GM19328 (cell line): ENCODE data around the gene FLAD1.
"Not testable (repeated sequence)": the region's sequence is repeated elsewhere in the genome, so short reads cannot be mapped to it uniquely, and the experiment has no call there.

Experiments
- ATAC-seq: cut with Tn5 transposase; IDR thresholded peaks from one replicate; pipeline ENCODE4 v1.9.1; 2021; ENCODE audit warnings: mild to moderate bottlenecking, moderate library complexity; ENCODE audit not compliant: unreplicated experiment

The FLAD1 gene

DNA sequence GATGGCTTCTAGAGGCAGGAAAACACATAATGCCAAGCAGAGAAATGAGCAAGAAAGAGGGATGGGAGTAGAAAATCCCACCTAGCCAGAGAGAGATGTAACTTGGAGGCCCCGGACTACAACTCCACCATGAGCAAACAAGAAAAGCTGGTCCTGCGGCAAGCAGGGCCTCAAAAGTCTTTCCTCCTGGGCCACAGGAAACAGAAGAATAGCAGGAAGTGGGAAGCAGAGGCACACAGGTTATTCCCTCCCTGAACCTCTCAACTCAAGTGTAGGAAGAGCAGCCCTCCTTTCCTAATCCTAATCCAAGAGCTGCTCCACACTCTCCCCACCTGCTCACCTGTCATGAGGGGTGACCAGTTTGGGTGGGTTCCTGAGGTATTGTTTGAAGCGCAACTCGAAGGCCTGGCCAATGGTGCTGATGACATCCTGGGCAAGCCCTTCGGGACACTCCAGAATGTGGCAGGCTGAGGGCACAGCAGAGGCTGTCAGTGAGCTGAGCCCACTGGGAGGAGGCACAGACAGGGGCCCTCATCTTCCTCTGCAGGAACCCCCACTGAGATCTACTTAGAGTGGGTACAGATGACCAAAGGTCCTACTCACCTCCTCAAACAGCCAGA, 15.7 kb upstream of the FLAD1 start:
- ATAC-seq: no peak

GRCh38 chr1:154968731-154969130, 14.4 kb upstream of the FLAD1 start:
- ATAC-seq: no peak

GRCh38 chr1:154969246-154969645, 13.9 kb upstream of the FLAD1 start:
- no peak for ATAC-seq

DNA sequence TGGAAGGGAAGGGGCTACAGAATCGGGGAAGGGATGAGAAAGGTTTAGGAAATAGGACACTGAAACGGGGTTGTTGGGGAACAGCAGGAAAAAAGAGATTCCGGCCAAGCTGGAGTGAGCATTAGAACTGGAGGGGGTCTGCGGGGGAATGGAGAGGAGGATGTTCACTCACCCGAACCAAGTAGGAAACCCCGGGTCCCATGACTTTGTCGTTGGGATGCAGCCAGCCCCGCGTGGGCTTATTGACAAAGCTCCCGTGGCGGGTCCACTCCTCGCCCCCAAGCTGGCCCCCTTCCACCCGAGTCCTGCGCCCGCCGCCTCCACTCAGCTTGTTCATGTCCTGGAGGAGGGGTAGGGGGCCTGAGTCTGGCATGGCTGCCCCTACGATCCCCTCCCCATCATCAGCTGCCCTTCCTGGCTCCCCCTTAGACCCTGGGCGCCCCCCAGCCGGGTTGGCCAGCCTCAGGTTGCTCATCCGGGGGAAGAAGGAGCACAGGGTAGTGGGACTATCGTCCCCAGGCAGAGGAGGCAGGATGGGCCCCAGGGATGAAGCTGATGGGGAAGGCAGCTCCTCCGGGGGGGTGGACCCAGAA, 13.2 kb upstream of the FLAD1 start:
- ATAC-seq: no peak

- ATAC-seq: no peak
Measured at GRCh38 chr1:154970631-154971340, 12.4 kb upstream of the FLAD1 start, which contains the start of gene SHC1. Gene SHC1 (minus strand): TSS chr1:154970747. CDS start chr1:154970526, 221 bp downstream.

GRCh38 chr1:154971341-154971998, 11.7 kb upstream of the FLAD1 start:
- ATAC-seq: no peak

DNA sequence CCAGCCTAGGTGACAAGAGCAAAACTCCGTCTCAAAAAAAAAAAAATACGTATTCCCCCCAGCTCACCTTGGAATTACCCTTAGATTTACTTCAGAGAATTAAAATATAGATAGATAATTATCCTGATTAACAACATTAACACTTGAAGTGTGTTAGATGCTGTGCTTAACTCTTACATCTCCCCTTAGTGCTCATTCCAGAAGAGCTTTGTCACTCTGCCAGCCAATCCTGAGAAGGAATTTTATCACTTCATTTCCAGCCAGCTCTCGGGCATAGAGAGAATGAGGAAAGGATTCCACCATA, 11.0 kb upstream of the FLAD1 start:
- no peak for ATAC-seq

GRCh38 chr1:154972517-154973343, 10.4 kb upstream of the FLAD1 start:
- ATAC-seq: no peak

DNA sequence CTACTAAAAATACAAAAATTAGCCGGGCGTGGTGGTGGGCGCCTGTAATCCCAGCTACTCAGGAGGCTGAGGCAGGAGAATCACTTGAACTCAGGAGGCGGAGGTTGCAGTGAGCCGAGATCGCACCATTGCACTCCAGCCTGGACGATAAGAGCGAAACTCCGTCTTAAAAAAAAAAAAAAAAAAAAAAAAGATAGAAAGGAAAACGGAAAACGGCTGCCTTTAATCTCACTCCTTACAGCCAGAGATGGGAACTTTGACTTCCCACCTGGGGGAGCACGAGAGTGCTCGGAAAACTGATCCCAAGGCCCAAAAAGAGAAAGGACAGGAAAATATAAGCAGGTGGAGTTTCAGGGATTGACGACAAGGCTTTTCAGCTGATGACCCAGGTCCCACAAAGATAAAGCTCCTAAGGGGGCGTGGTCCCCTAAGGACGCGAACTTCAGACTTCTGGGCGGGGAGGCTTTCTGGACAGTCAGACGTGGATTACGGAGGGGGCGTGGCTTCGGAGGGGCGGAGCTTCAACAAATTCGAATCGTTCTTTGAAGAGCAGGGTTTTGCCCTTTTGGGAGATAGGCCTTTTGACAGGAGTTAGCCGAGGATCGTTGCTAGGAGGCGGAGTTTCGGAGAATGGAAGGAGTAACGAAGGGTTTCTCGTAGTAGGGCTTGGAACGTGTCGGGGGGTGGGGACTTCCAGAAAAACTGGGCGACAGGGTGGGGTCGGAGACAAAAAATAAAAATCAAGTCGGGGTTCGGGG, 9.6 kb upstream of the FLAD1 start:
- no peak for ATAC-seq

DNA sequence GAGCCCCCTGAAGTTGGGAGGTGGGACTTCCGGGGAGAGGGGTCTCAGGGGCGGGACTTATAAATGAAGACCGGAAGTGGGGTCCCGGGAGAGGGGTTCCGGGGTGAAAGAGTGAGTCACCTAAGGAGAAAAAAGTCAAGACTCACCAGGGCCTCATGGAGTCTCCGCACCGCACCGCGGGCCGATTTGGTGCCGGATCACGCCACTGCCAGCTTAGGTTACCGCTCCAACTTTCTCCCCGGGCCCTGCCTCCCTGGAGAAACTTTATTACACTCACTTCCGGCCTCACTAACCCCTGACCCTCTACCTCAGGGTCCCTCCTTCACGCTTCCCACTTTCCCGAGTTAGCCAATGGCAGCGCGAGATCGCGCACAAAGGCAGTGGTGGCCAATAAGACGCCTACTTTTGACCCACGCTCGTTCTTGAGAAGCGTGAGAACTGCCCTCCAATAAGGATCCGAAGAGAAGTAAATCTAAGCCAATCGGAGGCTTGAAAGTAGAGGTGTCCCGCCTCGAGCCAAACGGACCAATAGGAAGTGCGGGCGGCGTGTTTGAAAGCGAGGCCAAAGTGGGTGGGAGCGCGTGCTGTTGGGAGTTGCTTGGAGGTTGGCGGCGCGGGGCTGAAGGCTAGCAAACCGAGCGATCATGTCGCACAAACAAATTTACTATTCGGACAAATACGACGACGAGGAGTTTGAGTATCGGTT, 8.9 kb upstream of the FLAD1 start, which contains the start of gene CKS1B:
Gene CKS1B, plus strand, starts transcription at position 580 of the 706 bp plus-strand sequence. Its CDS starts 65 bp downstream, at position 645.
- ATAC-seq: peak; percentile 74

DNA sequence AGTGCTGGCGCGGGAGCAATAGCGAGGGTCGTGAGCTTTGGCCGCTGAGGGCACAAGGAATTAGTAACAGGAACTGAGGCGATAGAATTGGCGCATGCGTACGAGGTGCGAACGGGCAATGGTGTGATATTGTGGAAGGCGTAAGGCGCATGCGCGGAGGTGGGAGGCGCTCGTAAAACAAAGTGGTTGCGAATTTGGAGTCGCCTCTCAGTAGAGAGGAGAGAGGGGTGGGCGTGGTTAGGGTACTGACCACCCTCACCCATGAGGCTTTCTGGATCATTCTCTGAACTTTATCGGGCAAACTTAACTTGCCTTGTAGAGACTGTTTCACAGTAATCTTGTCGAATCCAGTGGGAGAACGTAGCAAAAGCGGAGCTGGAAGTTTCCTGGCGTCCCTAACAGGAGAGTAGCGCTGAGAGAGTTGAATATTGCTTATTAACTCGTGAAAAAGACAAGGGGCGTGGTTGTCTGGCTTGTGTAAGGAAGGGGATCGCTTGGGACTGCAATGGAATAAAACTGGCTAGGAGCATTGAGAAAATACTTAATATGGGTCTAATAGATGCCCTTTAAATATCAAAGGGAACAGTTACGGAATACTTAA, 8.2 kb upstream of the FLAD1 start:
- ATAC-seq: peak; percentile 40

DNA sequence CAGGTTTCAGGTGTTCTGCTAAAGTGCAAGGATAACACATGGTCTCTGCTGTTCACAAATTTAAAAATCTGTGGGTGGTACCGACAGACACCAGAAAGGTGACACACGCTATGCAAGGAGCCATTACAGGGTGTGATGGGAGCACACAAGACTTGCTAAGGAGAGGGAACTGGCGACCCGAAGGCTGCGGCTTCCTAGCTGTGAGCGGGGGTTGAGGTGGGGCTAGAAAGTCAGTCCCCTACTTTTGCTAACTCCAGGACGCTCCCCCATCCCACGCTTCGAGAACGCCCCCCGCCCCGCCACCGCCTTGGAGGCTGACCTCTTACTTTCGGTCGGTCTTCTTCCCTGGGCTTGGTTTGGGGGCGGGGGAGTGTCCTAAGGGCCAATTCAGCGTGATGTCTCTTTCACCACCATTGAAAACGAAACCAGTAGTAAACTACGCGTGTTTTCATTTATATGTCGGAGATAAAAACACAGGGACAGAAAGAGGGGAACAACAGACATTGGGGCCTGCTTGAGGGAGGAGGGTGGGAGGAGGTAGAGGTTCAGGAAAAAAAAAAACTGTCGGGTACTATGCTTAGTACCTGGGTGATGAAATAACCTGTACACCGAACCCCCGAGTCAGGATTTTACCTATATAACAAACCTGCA, 7.6 kb upstream of the FLAD1 start:
- no peak for ATAC-seq

- ATAC-seq: not testable (repeated sequence)
Measured at GRCh38 chr1:154977762-154978161, 5.4 kb upstream of the FLAD1 start.

DNA sequence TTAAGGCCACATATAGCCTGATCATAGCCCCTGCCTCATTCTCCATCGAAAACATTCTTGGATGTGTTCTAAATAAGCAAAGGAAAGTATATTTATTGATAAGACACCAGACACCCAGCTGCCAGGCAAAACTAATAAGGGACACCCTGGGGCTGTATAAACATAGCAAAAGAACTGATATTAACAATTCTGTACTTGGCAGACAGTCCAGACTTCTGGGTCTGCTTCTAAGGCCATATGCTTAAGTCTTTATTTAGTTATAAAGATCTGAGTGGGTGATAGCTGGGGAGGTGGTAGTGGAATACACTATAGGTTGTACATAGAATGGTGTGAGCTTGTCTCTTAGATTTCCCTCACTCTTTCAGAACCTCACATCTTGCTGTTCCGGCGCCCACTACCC, 4.8 kb upstream of the FLAD1 start:
- ATAC-seq: no peak

- ATAC-seq: no peak
Measured at GRCh38 chr1:154982341-154982740, 803 bp upstream of the FLAD1 start.

GRCh38 chr1:154983776-154984466, 777 bp downstream of the FLAD1 start:
- no peak for ATAC-seq

DNA sequence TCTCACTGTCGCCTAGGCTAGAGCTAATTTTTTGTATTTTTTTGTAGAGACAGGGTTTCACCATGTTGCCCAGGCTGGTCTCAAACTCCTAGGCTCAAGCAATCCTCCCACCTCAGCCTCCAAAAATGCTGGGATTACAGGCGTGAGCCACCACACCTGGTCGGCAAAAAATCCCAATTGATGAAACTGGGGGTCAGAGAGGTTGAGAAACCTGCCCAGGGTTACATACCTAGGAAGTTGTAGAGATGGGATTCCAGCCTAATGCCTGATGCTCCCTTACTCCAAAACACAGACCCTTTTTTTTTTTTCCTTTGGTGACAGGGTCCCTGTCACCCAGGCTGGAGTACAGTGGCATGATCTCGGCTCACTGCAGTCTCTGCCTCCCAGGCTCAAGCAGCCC, 3.6 kb downstream of the FLAD1 start:
- not testable (repeated sequence) for ATAC-seq

- no peak for ATAC-seq
Measured at GRCh38 chr1:154987326-154987725, 4.2 kb downstream of the FLAD1 start.
